HG02678 (cell line): ENCODE measurements around the gene SLC25A36.

Source experiments
- ATAC-seq: cut with Tn5 transposase; IDR thresholded peaks from one replicate; pipeline ENCODE4 v1.9.1; 2021; ENCODE audit warnings: mild to moderate bottlenecking, moderate library complexity; ENCODE audit not compliant: unreplicated experiment

The SLC25A36 gene

GRCh38 chr3:140941434-140942220 is at the start of gene SLC25A36:
Gene SLC25A36 (plus strand): TSS chr3:140941836. CDS start chr3:140942055, 219 bp downstream.
- peak; percentile 96 for ATAC-seq

GRCh38 chr3:140896997-140897396 is 44.6 kb upstream of the SLC25A36 start:
- ATAC-seq, result no peak

GRCh38 chr3:140898340-140899180 is 43.1 kb upstream of the SLC25A36 start:
- peak; percentile 50 for ATAC-seq

GRCh38 chr3:140899363-140899762 is 42.3 kb upstream of the SLC25A36 start:
- ATAC-seq, result no peak

- ATAC-seq, result no peak
Observed at GRCh38 chr3:140902791-140903190, 38.8 kb upstream of the SLC25A36 start.

- no peak for ATAC-seq
Observed at GRCh38 chr3:140903196-140903595, 38.4 kb upstream of the SLC25A36 start.

- no peak for ATAC-seq
Observed at GRCh38 chr3:140904521-140904920, 37.1 kb upstream of the SLC25A36 start.

GRCh38 chr3:140905559-140905958 is 36.1 kb upstream of the SLC25A36 start:
- no peak for ATAC-seq

GRCh38 chr3:140906785-140907184 is 34.9 kb upstream of the SLC25A36 start:
- no peak for ATAC-seq

GRCh38 chr3:140910860-140911259 is 30.8 kb upstream of the SLC25A36 start:
- ATAC-seq, result no peak

GRCh38 chr3:140911822-140912221 is 29.8 kb upstream of the SLC25A36 start:
- ATAC-seq, result no peak

- ATAC-seq, result no peak
Observed at GRCh38 chr3:140913728-140914127, 27.9 kb upstream of the SLC25A36 start.

GRCh38 chr3:140914384-140914945 is 27.2 kb upstream of the SLC25A36 start:
- no peak for ATAC-seq

GRCh38 chr3:140916603-140917002 is 25.0 kb upstream of the SLC25A36 start:
- no peak for ATAC-seq

GRCh38 chr3:140917772-140918171 is 23.9 kb upstream of the SLC25A36 start:
- no peak for ATAC-seq

GRCh38 chr3:140920029-140920428 is 21.6 kb upstream of the SLC25A36 start:
- no peak for ATAC-seq

- ATAC-seq, result no peak
Observed at GRCh38 chr3:140922634-140923033, 19.0 kb upstream of the SLC25A36 start.

- no peak for ATAC-seq
Observed at GRCh38 chr3:140924097-140924873, 17.4 kb upstream of the SLC25A36 start.

GRCh38 chr3:140927279-140928069 is 14.2 kb upstream of the SLC25A36 start:
- ATAC-seq, result no peak

GRCh38 chr3:140929446-140929845 is 12.2 kb upstream of the SLC25A36 start:
- no peak for ATAC-seq
